Endothelial cell of umbilical vein (primary cell): ENCODE measurements around the gene DPP7. TPM values are rescaled to one million over a fixed set of nuclear protein-coding genes. Genes with fewer than 3 reads are reported as not detected.
A peak's percentile ranks its signal among the peaks of the same experiment; 100 is the strongest.

Source experiments
- BruUV-seq: library from RNA; stranded (reverse); fragments of 400-500 nt; replicated peaks from 2 replicates; lab custom pipeline; 2021; lab: Mats Ljungman, UMichigan
- CTCF ChIA-PET: fragments of 300-600, 350-600 bp; sonication (Branson Sonifier 250); formaldehyde crosslinking; loops from one replicate; lab custom pipeline; 2021; ENCODE audit warnings: antibody characterized with exemption, inconsistent platforms; lab: Charles Lee
- POLR2A ChIA-PET: fragments of 300-600, 350-600 bp; sonication (Branson Sonifier 250); formaldehyde crosslinking; loops from one replicate; lab custom pipeline; 2021; ENCODE audit warnings: antibody characterized with exemption, inconsistent platforms; lab: Charles Lee
- DNase-seq: peaks from one replicate; pipeline ENCODE4 v3.0.0-alpha.2; 2011; ENCODE audit warnings: low read depth, low spot score
- FAIRE-seq: peaks from 2 replicates; lab custom pipeline; 2011; peaks lifted over from hg19 to GRCh38; lab: Jason Lieb, UNC
- H2AFZ ChIP-seq: 2 replicates; pipeline ENCODE4 v1.6.0; 2012; ENCODE audit warnings: low read depth, low read length, control low read depth, inconsistent platforms
- H3K27ac ChIP-seq: 2 replicates; pipeline ENCODE4 v1.5.1; 2011; ENCODE audit warnings: low read depth, mild to moderate bottlenecking, control low read depth, low read length, moderate library complexity; ENCODE audit not compliant: insufficient read depth
- H3K27me3 ChIP-seq, 2 experiments: 2 replicates each; pipeline versions ENCODE4 v1.6.0 to v1.6.1; 2011; ENCODE audit warnings: low read length in 2 of 2, mixed read lengths in 1 of 2; ENCODE audit not compliant: control insufficient read depth in 2 of 2, insufficient read depth in 2 of 2
- H3K36me3 ChIP-seq, 2 experiments: 2 replicates in 1 of 2; 3 replicates in 1 of 2; pipeline ENCODE4 v1.5.1; 2011; ENCODE audit warnings: low read length in 2 of 2, mild to moderate bottlenecking in 1 of 2, moderate library complexity in 1 of 2; ENCODE audit not compliant: control insufficient read depth in 2 of 2, insufficient read depth in 2 of 2; ENCODE audit errors: extremely low read depth in 1 of 2
- H3K4me1 ChIP-seq: 3 replicates; pipeline ENCODE4 v1.5.1; 2011; ENCODE audit warnings: mild to moderate bottlenecking, low read length; ENCODE audit not compliant: control insufficient read depth, insufficient read depth; ENCODE audit errors: extremely low read depth
- H3K4me2 ChIP-seq: 2 replicates; pipeline ENCODE4 v1.6.1; 2011; ENCODE audit warnings: low read length, control low read depth, mixed read lengths; ENCODE audit not compliant: insufficient read depth
- H3K4me3 ChIP-seq, 3 experiments: fragments of 200-600 bp in 1 of 3; sonication (generic), shearing (Covaris generic) in 1 of 3; replicated peaks in 1 of 3; 2 replicates each; pipeline ENCODE4 v1.5.1; 2011 to 2016; ENCODE audit warnings: control low read depth in 3 of 3, low read length in 3 of 3, mild to moderate bottlenecking in 2 of 3, inconsistent platforms in 1 of 3, low read depth in 1 of 3, moderate library complexity in 1 of 3; ENCODE audit not compliant: insufficient read depth in 1 of 3
- H3K79me2 ChIP-seq: 2 replicates; pipeline ENCODE4 v1.6.0; 2012; ENCODE audit warnings: low read length, inconsistent platforms; ENCODE audit not compliant: control insufficient read depth, insufficient read depth
- H3K9ac ChIP-seq: replicated peaks from 2 replicates; pipeline ENCODE3; 2011; ENCODE audit warnings: low read length, control low read depth; ENCODE audit not compliant: insufficient read depth; ENCODE audit errors: extremely low read depth
- H3K9me1 ChIP-seq: replicated peaks from 3 replicates; pipeline ENCODE4 v1.6.0; 2011; ENCODE audit warnings: mild to moderate bottlenecking, low read length; ENCODE audit not compliant: control insufficient read depth, insufficient read depth; ENCODE audit errors: extremely low read depth
- H3K9me3 ChIP-seq: replicated peaks from 2 replicates; pipeline ENCODE4 v1.5.1; 2012; ENCODE audit warnings: low read length, inconsistent platforms; ENCODE audit not compliant: control insufficient read depth, insufficient read depth
- H4K20me1 ChIP-seq: replicated peaks from 2 replicates; pipeline ENCODE3; 2011; ENCODE audit warnings: mild to moderate bottlenecking, low read length; ENCODE audit not compliant: control insufficient read depth, insufficient read depth; ENCODE audit errors: extremely low read depth
- CTCF ChIP-seq, 2 donors: IDR thresholded peaks; 1 replicate in 1 of 2; 2 replicates in 1 of 2; pipeline ENCODE4 v1.5.1; 2011; ENCODE audit warnings: low read length in 2 of 2, mild to moderate bottlenecking in 2 of 2, moderate library complexity in 2 of 2, control low read depth in 1 of 2, inconsistent platforms in 1 of 2, low read depth in 1 of 2; ENCODE audit not compliant: insufficient read depth in 1 of 2; ENCODE audit errors: extremely low read depth in 1 of 2
- EZH2 ChIP-seq: IDR thresholded peaks from 2 replicates; pipeline ENCODE4 v1.6.1; 2012; ENCODE audit warnings: borderline replicate concordance, low read depth, mild to moderate bottlenecking, moderate library complexity, low read length, inconsistent platforms; ENCODE audit not compliant: severe bottlenecking
- FOS ChIP-seq: IDR thresholded peaks from 2 replicates; pipeline ENCODE4 v1.6.1; 2011; ENCODE audit warnings: mild to moderate bottlenecking, low read length, moderate library complexity, borderline replicate concordance; ENCODE audit not compliant: insufficient read depth
- MAX ChIP-seq: IDR thresholded peaks from 2 replicates; pipeline ENCODE4 v1.6.1; 2011; ENCODE audit not compliant: insufficient read depth, insufficient read length
- MYC ChIP-seq: IDR thresholded peaks from one replicate; pipeline ENCODE4 v1.6.1; 2011; ENCODE audit warnings: mild to moderate bottlenecking, low read depth, low read length
- POLR2A ChIP-seq: IDR thresholded peaks from 2 replicates; pipeline ENCODE4 v1.6.1; 2012; ENCODE audit warnings: low read depth, mild to moderate bottlenecking, control low read depth, low read length
- POLR2AphosphoS5 ChIP-seq: IDR thresholded peaks from 2 replicates; pipeline ENCODE4 v1.6.1; 2012; ENCODE audit warnings: low read depth, mild to moderate bottlenecking, control low read depth, low read length, moderate library complexity; ENCODE audit not compliant: insufficient read depth
- dilution Hi-C: fragments of 300-500 bp; cut with MboI; formaldehyde crosslinking; loops from one replicate; pipeline ENCODE4 v1.15.0; 2019; ENCODE audit warnings: low sequenced_read_pairs; ENCODE audit not compliant: extremely low pct_ligation_motif_present
- intact Hi-C: fragments of 100-400 bp; cut with micrococcal nuclease; formaldehyde crosslinking; loops from one replicate; pipeline ENCODE4 v1.10.0; 2022
- polyA plus RNA-seq, 4 experiments: library from polyadenylated mRNA; depleted of rRNA in 3 of 4; stranded (reverse) in 3 of 4; unstranded in 1 of 4; fragments of >200 nt; gene quantifications; 2 replicates each; pipeline versions ENCODE4 v1.2.1 to v1.2.3, GENCODE V29; 2011 to 2012; ENCODE audit warnings: missing spikeins in 1 of 4
- total RNA-seq: library from RNA; stranded (reverse); gene quantifications from 2 replicates; pipeline ENCODE4 v1.2.3, GENCODE V29; 2021

The DPP7 gene
- total and polyA plus RNA-seq, 2 donors (not counting 3 experiments of a cell fraction or from before 2014, with no cell fraction given) = 149 to 200 TPM

GRCh38 chr9:137130176-137130755 is 15.7 kb upstream of the DPP7 start:
- BruUV-seq = TSS peak; percentile 65
- Histone ChIP-seq H3K9me1 (no peaks in the 10 kb centered on the region), H3K4me2 (peak overlapping the region; percentile 71), H3K9me3 (no peaks in the 10 kb centered on the region), H3K27ac (peak overlapping the region; percentile 40), H2AFZ (peak overlapping the region; percentile 85), H3K27me3 (no peaks in the 10 kb centered on the region), H3K36me3 (no peaks in the 10 kb centered on the region), H4K20me1 (no peaks in the 10 kb centered on the region), H3K79me2 (peaks cover 20% of the 10 kb centered on the region), H3K9ac (peak overlapping the region; percentile 38), H3K4me3 (peak overlapping the region; percentile 39 to 63 (median 51)), H3K4me1 (peaks cover 26% of the 10 kb centered on the region)
- POLR2A ChIA-PET = interaction anchor here (0.6 to 1.3 kb wide), 6 partner anchors 15 to 152 kb away, joined by 3 to 9 read pairs (median 4); partner anchors contain the start of genes NPDC1, TPRN and TUBB4B
- CTCF ChIA-PET = interaction anchor here (0.8 to 3.3 kb wide), 14 partner anchors 9 to 106 kb away, joined by 3 to 17 read pairs (median 4); partner anchors contain the start of genes DPP7, GRIN1 and RNF224
- intact Hi-C loops = loop anchor here (1.0 kb wide), 1 partner anchor 93 kb away; no protein-coding TSS in a partner anchor
- TF ChIP-seq CTCF (IDR thresholded peaks at IDR 0.05; ENCODE audit: extremely low read depth in 1 of 2, insufficient read depth in 1 of 2, low read depth in 1 of 2, low read length in 2 of 2) = no peak
- FAIRE-seq (peak; percentile 18), DNase-seq (no peak)
- dilution Hi-C loops = no loop called here

GRCh38 chr9:137129456-137130175 is 15.1 kb upstream of the DPP7 start:
- no peak for TF ChIP-seq CTCF (IDR thresholded peaks at IDR 0.05; ENCODE audit: extremely low read depth in 1 of 2, insufficient read depth in 1 of 2, low read depth in 1 of 2, low read length in 2 of 2)
- no peak for TF ChIP-seq MYC
- TF ChIP-seq POLR2A = peak; percentile 94
- TF ChIP-seq FOS = peak; percentile 17
- TF ChIP-seq EZH2 = no peak
- peak; percentile 14 for TF ChIP-seq MAX
- TF ChIP-seq POLR2AphosphoS5 = peak; percentile 92
- H3K27ac ChIP-seq = peak overlapping the region; percentile 40
- intact Hi-C loops = loop anchor here (1.0 kb wide), 2 partner anchors 71 to 94 kb away; partner anchors contain the start of gene TPRN
- dilution Hi-C loops = no loop called here
- no peaks in the 10 kb centered on the region for H3K9me1 ChIP-seq
- ChIA-PET CTCF (interaction anchor here (0.8 to 3.3 kb wide), 11 partner anchors 8 to 107 kb away, joined by 3 to 17 read pairs (median 4); partner anchors contain the start of genes DPP7, GRIN1 and RNF224), POLR2A (interaction anchor here (0.6 to 1.3 kb wide), 6 partner anchors 14 to 151 kb away, joined by 3 to 9 read pairs (median 4); partner anchors contain the start of genes NPDC1, TPRN and TUBB4B)
- H3K4me1 ChIP-seq = peaks cover 26% of the 10 kb centered on the region
- peaks cover 20% of the 10 kb centered on the region for H3K79me2 ChIP-seq
- peak overlapping the region; percentile 39 to 63 (median 51) for H3K4me3 ChIP-seq
- peak overlapping the region; percentile 85 for H2AFZ ChIP-seq
- BruUV-seq = no TSS peak
- DNase-seq (peak; percentile 92), FAIRE-seq (peak; percentile 93)
- H3K9ac ChIP-seq = peak overlapping the region; percentile 69
- peak overlapping the region; percentile 71 for H3K4me2 ChIP-seq
- no peaks in the 10 kb centered on the region for H3K27me3 ChIP-seq
- H4K20me1 ChIP-seq = no peaks in the 10 kb centered on the region
- no peaks in the 10 kb centered on the region for H3K36me3 ChIP-seq
- no peaks in the 10 kb centered on the region for H3K9me3 ChIP-seq
